Endothelial cell of umbilical vein (primary cell): ENCODE data around the gene SIGLEC15. TPM values are rescaled to one million over a fixed set of nuclear protein-coding genes. Genes with fewer than 3 reads are reported as not detected.

Experiments used
- BruUV-seq: library from RNA; stranded (reverse); fragments of 400-500 nt; replicated peaks from 2 replicates; lab custom pipeline; 2021; lab: Mats Ljungman, UMichigan
- CTCF ChIA-PET: fragments of 300-600, 350-600 bp; sonication (Branson Sonifier 250); formaldehyde crosslinking; loops from one replicate; lab custom pipeline; 2021; ENCODE audit warnings: antibody characterized with exemption, inconsistent platforms; lab: Charles Lee
- POLR2A ChIA-PET: fragments of 300-600, 350-600 bp; sonication (Branson Sonifier 250); formaldehyde crosslinking; loops from one replicate; lab custom pipeline; 2021; ENCODE audit warnings: antibody characterized with exemption, inconsistent platforms; lab: Charles Lee
- DNase-seq: peaks from one replicate; pipeline ENCODE4 v3.0.0-alpha.2; 2011; ENCODE audit warnings: low read depth, low spot score
- FAIRE-seq: peaks from 2 replicates; lab custom pipeline; 2011; peaks lifted over from hg19 to GRCh38; lab: Jason Lieb, UNC
- H2AFZ ChIP-seq: 2 replicates; pipeline ENCODE4 v1.6.0; 2012; ENCODE audit warnings: low read depth, low read length, control low read depth, inconsistent platforms
- H3K27ac ChIP-seq: 2 replicates; pipeline ENCODE4 v1.5.1; 2011; ENCODE audit warnings: low read depth, mild to moderate bottlenecking, control low read depth, low read length, moderate library complexity; ENCODE audit not compliant: insufficient read depth
- H3K27me3 ChIP-seq, 2 experiments: 2 replicates each; pipeline versions ENCODE4 v1.6.0 to v1.6.1; 2011; ENCODE audit warnings: low read length in 2 of 2, mixed read lengths in 1 of 2; ENCODE audit not compliant: control insufficient read depth in 2 of 2, insufficient read depth in 2 of 2
- H3K36me3 ChIP-seq, 2 experiments: 2 replicates in 1 of 2; 3 replicates in 1 of 2; pipeline ENCODE4 v1.5.1; 2011; ENCODE audit warnings: low read length in 2 of 2, mild to moderate bottlenecking in 1 of 2, moderate library complexity in 1 of 2; ENCODE audit not compliant: control insufficient read depth in 2 of 2, insufficient read depth in 2 of 2; ENCODE audit errors: extremely low read depth in 1 of 2
- H3K4me1 ChIP-seq: 3 replicates; pipeline ENCODE4 v1.5.1; 2011; ENCODE audit warnings: mild to moderate bottlenecking, low read length; ENCODE audit not compliant: control insufficient read depth, insufficient read depth; ENCODE audit errors: extremely low read depth
- H3K4me2 ChIP-seq: 2 replicates; pipeline ENCODE4 v1.6.1; 2011; ENCODE audit warnings: low read length, control low read depth, mixed read lengths; ENCODE audit not compliant: insufficient read depth
- H3K4me3 ChIP-seq, 3 experiments: fragments of 200-600 bp in 1 of 3; sonication (generic), shearing (Covaris generic) in 1 of 3; replicated peaks in 1 of 3; 2 replicates each; pipeline ENCODE4 v1.5.1; 2011 to 2016; ENCODE audit warnings: control low read depth in 3 of 3, low read length in 3 of 3, mild to moderate bottlenecking in 2 of 3, inconsistent platforms in 1 of 3, low read depth in 1 of 3, moderate library complexity in 1 of 3; ENCODE audit not compliant: insufficient read depth in 1 of 3
- H3K79me2 ChIP-seq: 2 replicates; pipeline ENCODE4 v1.6.0; 2012; ENCODE audit warnings: low read length, inconsistent platforms; ENCODE audit not compliant: control insufficient read depth, insufficient read depth
- H3K9ac ChIP-seq: replicated peaks from 2 replicates; pipeline ENCODE3; 2011; ENCODE audit warnings: low read length, control low read depth; ENCODE audit not compliant: insufficient read depth; ENCODE audit errors: extremely low read depth
- H3K9me1 ChIP-seq: replicated peaks from 3 replicates; pipeline ENCODE4 v1.6.0; 2011; ENCODE audit warnings: mild to moderate bottlenecking, low read length; ENCODE audit not compliant: control insufficient read depth, insufficient read depth; ENCODE audit errors: extremely low read depth
- H3K9me3 ChIP-seq: replicated peaks from 2 replicates; pipeline ENCODE4 v1.5.1; 2012; ENCODE audit warnings: low read length, inconsistent platforms; ENCODE audit not compliant: control insufficient read depth, insufficient read depth
- H4K20me1 ChIP-seq: replicated peaks from 2 replicates; pipeline ENCODE3; 2011; ENCODE audit warnings: mild to moderate bottlenecking, low read length; ENCODE audit not compliant: control insufficient read depth, insufficient read depth; ENCODE audit errors: extremely low read depth
- CTCF ChIP-seq, 2 donors: IDR thresholded peaks; 1 replicate in 1 of 2; 2 replicates in 1 of 2; pipeline ENCODE4 v1.5.1; 2011; ENCODE audit warnings: low read length in 2 of 2, mild to moderate bottlenecking in 2 of 2, moderate library complexity in 2 of 2, control low read depth in 1 of 2, inconsistent platforms in 1 of 2, low read depth in 1 of 2; ENCODE audit not compliant: insufficient read depth in 1 of 2; ENCODE audit errors: extremely low read depth in 1 of 2
- EZH2 ChIP-seq: IDR thresholded peaks from 2 replicates; pipeline ENCODE4 v1.6.1; 2012; ENCODE audit warnings: borderline replicate concordance, low read depth, mild to moderate bottlenecking, moderate library complexity, low read length, inconsistent platforms; ENCODE audit not compliant: severe bottlenecking
- FOS ChIP-seq: IDR thresholded peaks from 2 replicates; pipeline ENCODE4 v1.6.1; 2011; ENCODE audit warnings: mild to moderate bottlenecking, low read length, moderate library complexity, borderline replicate concordance; ENCODE audit not compliant: insufficient read depth
- GATA2 ChIP-seq: IDR thresholded peaks from 2 replicates; pipeline ENCODE4 v1.7.0; 2011; ENCODE audit warnings: low read depth, mild to moderate bottlenecking, moderate library complexity, mixed read lengths, low read length; ENCODE audit not compliant: insufficient read length, insufficient read depth
- JUN ChIP-seq: IDR thresholded peaks from 2 replicates; pipeline ENCODE4 v1.6.1; 2011; ENCODE audit warnings: borderline replicate concordance, low read depth; ENCODE audit not compliant: insufficient read length, insufficient read depth
- MAX ChIP-seq: IDR thresholded peaks from 2 replicates; pipeline ENCODE4 v1.6.1; 2011; ENCODE audit not compliant: insufficient read depth, insufficient read length
- MYC ChIP-seq: IDR thresholded peaks from one replicate; pipeline ENCODE4 v1.6.1; 2011; ENCODE audit warnings: mild to moderate bottlenecking, low read depth, low read length
- POLR2A ChIP-seq: IDR thresholded peaks from 2 replicates; pipeline ENCODE4 v1.6.1; 2012; ENCODE audit warnings: low read depth, mild to moderate bottlenecking, control low read depth, low read length
- POLR2AphosphoS5 ChIP-seq: IDR thresholded peaks from 2 replicates; pipeline ENCODE4 v1.6.1; 2012; ENCODE audit warnings: low read depth, mild to moderate bottlenecking, control low read depth, low read length, moderate library complexity; ENCODE audit not compliant: insufficient read depth
- dilution Hi-C: fragments of 300-500 bp; cut with MboI; formaldehyde crosslinking; loops from one replicate; pipeline ENCODE4 v1.15.0; 2019; ENCODE audit warnings: low sequenced_read_pairs; ENCODE audit not compliant: extremely low pct_ligation_motif_present
- intact Hi-C: fragments of 100-400 bp; cut with micrococcal nuclease; formaldehyde crosslinking; loops from one replicate; pipeline ENCODE4 v1.10.0; 2022
- polyA plus RNA-seq, 4 experiments: library from polyadenylated mRNA; depleted of rRNA in 3 of 4; stranded (reverse) in 3 of 4; unstranded in 1 of 4; fragments of >200 nt; gene quantifications; 2 replicates each; pipeline versions ENCODE4 v1.2.1 to v1.2.3, GENCODE V29; 2011 to 2012; ENCODE audit warnings: missing spikeins in 1 of 4
- total RNA-seq: library from RNA; stranded (reverse); gene quantifications from 2 replicates; pipeline ENCODE4 v1.2.3, GENCODE V29; 2021

The SIGLEC15 gene
- total and polyA plus RNA-seq, 2 donors (not counting 3 experiments of a cell fraction or from before 2014, with no cell fraction given) = not detected

- Histone ChIP-seq H3K9me3 (no peaks in the 10 kb centered on the region), H3K4me2 (no peak overlapping the region), H4K20me1 (no peaks in the 10 kb centered on the region), H3K27me3 (peaks cover 17 to 27% of the 10 kb centered on the region in 2 experiments), H2AFZ (no peak overlapping the region), H3K79me2 (no peaks in the 10 kb centered on the region), H3K4me3 (no peak overlapping the region), H3K9ac (no peak overlapping the region), H3K27ac (no peak overlapping the region), H3K36me3 (no peaks in the 10 kb centered on the region), H3K4me1 (peaks cover 4% of the 10 kb centered on the region), H3K9me1 (no peaks in the 10 kb centered on the region)
- intact Hi-C loops (no loop called here), dilution Hi-C loops (no loop called here)
- ChIA-PET CTCF (interaction anchor here (1.5 to 8.1 kb wide), 4 partner anchors 38 to 119 kb away, joined by 3 to 307 read pairs (median 9); partner anchors contain the start of gene SLC14A1), POLR2A (no interaction called here)
- TF ChIP-seq MYC (no peak), POLR2A (no peak), FOS (no peak), MAX (no peak), CTCF (IDR thresholded peaks at IDR 0.05; ENCODE audit: extremely low read depth in 1 of 2, insufficient read depth in 1 of 2, low read depth in 1 of 2, low read length in 2 of 2) (no peak), GATA2 (no peak), POLR2AphosphoS5 (no peak), EZH2 (no peak), JUN (no peak)
- FAIRE-seq (no peak), DNase-seq (no peak)
- BruUV-seq = no TSS peak
Observed at GRCh38 chr18:45841765-45842442, 16.4 kb downstream of the SIGLEC15 start.
